ENCODE measurements around the gene NKX2-3.

DNA sequence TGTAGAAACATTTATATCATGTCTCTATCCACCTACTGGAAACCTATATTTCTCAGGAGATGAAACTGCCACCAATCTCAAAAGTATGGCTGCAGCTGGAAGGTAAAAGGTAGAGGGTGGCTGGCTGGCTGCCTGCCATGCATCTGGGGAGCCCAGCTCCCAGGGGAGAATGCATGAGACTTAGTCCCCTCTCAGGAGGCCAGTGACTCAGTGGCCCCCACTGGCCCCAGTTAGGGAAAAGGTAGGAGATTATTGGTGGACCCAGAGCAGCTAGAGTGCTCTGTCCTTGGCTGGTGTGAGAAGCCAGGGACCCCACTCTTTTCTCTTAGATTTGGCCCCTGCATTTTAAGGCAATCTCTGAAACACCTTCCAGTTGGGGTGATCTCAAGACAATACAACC, 6.8 kb upstream of the NKX2-3 start:
- TF ChIP-seq, protein P1, sequence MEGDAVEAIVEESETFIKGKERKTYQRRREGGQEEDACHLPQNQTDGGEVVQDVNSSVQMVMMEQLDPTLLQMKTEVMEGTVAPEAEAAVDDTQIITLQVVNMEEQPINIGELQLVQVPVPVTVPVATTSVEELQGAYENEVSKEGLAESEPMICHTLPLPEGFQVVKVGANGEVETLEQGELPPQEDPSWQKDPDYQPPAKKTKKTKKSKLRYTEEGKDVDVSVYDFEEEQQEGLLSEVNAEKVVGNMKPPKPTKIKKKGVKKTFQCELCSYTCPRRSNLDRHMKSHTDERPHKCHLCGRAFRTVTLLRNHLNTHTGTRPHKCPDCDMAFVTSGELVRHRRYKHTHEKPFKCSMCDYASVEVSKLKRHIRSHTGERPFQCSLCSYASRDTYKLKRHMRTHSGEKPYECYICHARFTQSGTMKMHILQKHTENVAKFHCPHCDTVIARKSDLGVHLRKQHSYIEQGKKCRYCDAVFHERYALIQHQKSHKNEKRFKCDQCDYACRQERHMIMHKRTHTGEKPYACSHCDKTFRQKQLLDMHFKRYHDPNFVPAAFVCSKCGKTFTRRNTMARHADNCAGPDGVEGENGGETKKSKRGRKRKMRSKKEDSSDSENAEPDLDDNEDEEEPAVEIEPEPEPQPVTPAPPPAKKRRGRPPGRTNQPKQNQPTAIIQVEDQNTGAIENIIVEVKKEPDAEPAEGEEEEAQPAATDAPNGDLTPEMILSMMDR (IDR thresholded peaks at IDR 0.05; ENCODE audit: poor library complexity), result no peak
- TF ChIP-seq EZH2 (IDR thresholded peaks at IDR 0.05; ENCODE audit: borderline replicate concordance) (no peak), EZH2phosphoT487 (IDR thresholded peaks at IDR 0.05; ENCODE audit: low read depth, severe bottlenecking, unreplicated experiment) (no peak)
